HepG2 (cell line): ENCODE data around the gene TTLL8. TPM values are rescaled to one million over a fixed set of nuclear protein-coding genes. Genes with fewer than 3 reads are reported as not detected.

ENCODE experiments used
- ATAC-seq: fragments of 200-7000 bp; cut with Tn5 transposase; 3 replicates; pipeline ENCODE4 v1.9.1; 2020; ENCODE audit warnings: mild to moderate bottlenecking, moderate library complexity
- BruUV-seq: library from RNA; stranded (reverse); fragments of 400-500 nt; replicated peaks from 2 replicates; lab custom pipeline; 2021; lab: Mats Ljungman, UMichigan
- CTCF ChIA-PET: fragments of 300-600 bp; formaldehyde crosslinking; extraction: SDS; loops from one replicate; lab custom pipeline; 2021; ENCODE audit warnings: low total read pairs, inconsistent platforms, low intra/inter-chr PET ratio; lab: Yijun Ruan, JAX
- POLR2A ChIA-PET: fragments of 350-600 bp; sonication (Branson Sonifier 250); formaldehyde crosslinking; loops from one replicate; lab custom pipeline; 2020; ENCODE audit warnings: antibody characterized with exemption, inconsistent platforms; lab: Yijun Ruan, JAX
- DNase-seq: peaks from one replicate; pipeline ENCODE4 v3.0.0-alpha.2; 2015; ENCODE audit warnings: low spot score
- FAIRE-seq: peaks from 3 replicates; lab custom pipeline; 2011; peaks lifted over from hg19 to GRCh38; lab: Jason Lieb, UNC
- H2AFZ ChIP-seq: one replicate; pipeline ENCODE4 v1.6.1; 2011; ENCODE audit warnings: low read length, inconsistent platforms
- H3K27ac ChIP-seq: fragments of 300-600 bp; 3 replicates; pipeline ENCODE4 v1.8.0; 2011; ENCODE audit warnings: mixed run types, mild to moderate bottlenecking, mixed read lengths, low read length, inconsistent platforms; ENCODE audit not compliant: insufficient read depth; ENCODE audit errors: extremely low read length
- H3K27me3 ChIP-seq, 2 experiments: fragments of 200-600 bp in 1 of 2; 2 replicates in 1 of 2; 3 replicates in 1 of 2; pipeline versions ENCODE4 v1.6.0 to v1.8.0; 2011; ENCODE audit warnings: low read length in 2 of 2, mild to moderate bottlenecking in 2 of 2, moderate library complexity in 2 of 2, inconsistent platforms in 1 of 2; ENCODE audit not compliant: insufficient read depth in 2 of 2, control insufficient read depth in 1 of 2
- H3K36me3 ChIP-seq, 2 experiments: fragments of 200-600 bp in 1 of 2; replicated peaks in 1 of 2; 2 replicates in 1 of 2; 3 replicates in 1 of 2; pipeline versions ENCODE4 v1.5.1 to v1.8.0; 2011; ENCODE audit warnings: low read length in 2 of 2, inconsistent platforms in 1 of 2; ENCODE audit not compliant: insufficient read depth in 2 of 2, control insufficient read depth in 1 of 2
- H3K4me1 ChIP-seq: 2 replicates; pipeline ENCODE4 v1.5.1; 2012; ENCODE audit warnings: low read length, inconsistent platforms; ENCODE audit not compliant: insufficient read depth
- H3K4me2 ChIP-seq: 2 replicates; pipeline ENCODE4 v1.6.0; 2011; ENCODE audit warnings: low read depth, low read length, inconsistent platforms
- H3K4me3 ChIP-seq, 3 experiments: fragments of 200-600 bp in 1 of 3; sonication (generic), shearing (Covaris generic) in 1 of 3; replicated peaks in 1 of 3; 2 replicates each; pipeline ENCODE4 v1.5.1; 2011 to 2016; ENCODE audit warnings: low read length in 3 of 3, inconsistent platforms in 2 of 3, low read depth in 2 of 3, mild to moderate bottlenecking in 2 of 3, control low read depth in 1 of 3, mixed read lengths in 1 of 3; ENCODE audit not compliant: insufficient read depth in 1 of 3
- H3K79me2 ChIP-seq: one replicate; pipeline ENCODE4 v1.6.1; 2011; ENCODE audit warnings: low read length, inconsistent platforms; ENCODE audit not compliant: insufficient read depth
- H3K9ac ChIP-seq: 2 replicates; pipeline ENCODE4 v1.6.0; 2011; ENCODE audit warnings: mild to moderate bottlenecking, low read depth, low read length, inconsistent platforms; ENCODE audit not compliant: insufficient read depth
- H3K9me3 ChIP-seq: 2 replicates; pipeline ENCODE4 v1.5.1; 2012; ENCODE audit warnings: mild to moderate bottlenecking, low read length
- H4K20me1 ChIP-seq: 2 replicates; pipeline ENCODE4 v1.6.0; 2011; ENCODE audit warnings: inconsistent platforms, mild to moderate bottlenecking, low read length, moderate library complexity; ENCODE audit not compliant: insufficient read depth
- BCL6 ChIP-seq: IDR thresholded peaks from 2 replicates; pipeline ENCODE4 v1.6.1; 2016; ENCODE audit warnings: missing genetic modification reagents, missing compliant biosample characterization
- CEBPG ChIP-seq: IDR thresholded peaks from 2 replicates; pipeline ENCODE4 v1.6.1; 2016
- CHCHD3 ChIP-seq: sonication (generic); formaldehyde crosslinking; IDR thresholded peaks from 2 replicates; pipeline ENCODE4 v1.8.0; 2022; ENCODE audit warnings: mild to moderate bottlenecking, missing genetic modification reagents, moderate library complexity
- DRAP1 ChIP-seq: IDR thresholded peaks from 2 replicates; pipeline ENCODE4 v1.6.1; 2016; ENCODE audit warnings: missing genetic modification reagents, missing compliant biosample characterization
- HCFC1 ChIP-seq: fragments of 150-350 bp; IDR thresholded peaks from 2 replicates; pipeline ENCODE4 v1.6.1; 2014; ENCODE audit warnings: low read depth, low read length
- HDAC1 ChIP-seq: sonication (generic); formaldehyde crosslinking; IDR thresholded peaks from 2 replicates; pipeline ENCODE4 v1.5.1; 2020; ENCODE audit warnings: mild to moderate bottlenecking, missing genetic modification reagents
- HNRNPK ChIP-seq: fragments of 200-400 bp; formaldehyde crosslinking; IDR thresholded peaks from 2 replicates; pipeline ENCODE4 v1.6.1; 2018; ENCODE audit warnings: low read length, low read depth, moderate library complexity, mild to moderate bottlenecking; ENCODE audit not compliant: poor library complexity, severe bottlenecking
- MTF2 ChIP-seq: sonication (generic); formaldehyde crosslinking; IDR thresholded peaks from 2 replicates; pipeline ENCODE4 v1.5.0; 2020; ENCODE audit warnings: missing genetic modification reagents, borderline replicate concordance
- POLR2AphosphoS5 ChIP-seq: IDR thresholded peaks from 2 replicates; pipeline ENCODE4 v1.6.1; 2012; ENCODE audit warnings: low read depth, low read length
- RAD21 ChIP-seq: fragments of 450-650 bp; formaldehyde crosslinking; IDR thresholded peaks from 2 replicates; pipeline ENCODE4 v1.5.0; 2020; ENCODE audit warnings: mild to moderate bottlenecking
- SRSF4 ChIP-seq: fragments of 200-400 bp; formaldehyde crosslinking; IDR thresholded peaks from one replicate; pipeline ENCODE4 v1.6.1; 2018; ENCODE audit warnings: mild to moderate bottlenecking, low read depth, low read length, moderate library complexity; ENCODE audit not compliant: poor library complexity, severe bottlenecking
- UBTF ChIP-seq: sonication (generic); formaldehyde crosslinking; IDR thresholded peaks from 2 replicates; pipeline ENCODE4 v1.4.0; 2020; ENCODE audit warnings: mild to moderate bottlenecking, missing genetic modification reagents
- ZNF512 ChIP-seq: sonication (generic); formaldehyde crosslinking; IDR thresholded peaks from 2 replicates; pipeline ENCODE4 v1.4.0; 2020; ENCODE audit warnings: mild to moderate bottlenecking, missing genetic modification reagents
- ZNF552 ChIP-seq: sonication (generic); formaldehyde crosslinking; IDR thresholded peaks from 2 replicates; pipeline ENCODE4 v1.9.0; 2022; ENCODE audit warnings: missing genetic modification reagents, mild to moderate bottlenecking, borderline replicate concordance
- WGBS: methylation state at CpG from one replicate; pipeline ENCODE4 v1.1.6; 2017; ENCODE audit warnings: low lambda C conversion rate; 5-methylcytosine and 5-hydroxymethylcytosine counted together
- in situ Hi-C: cut with HindIII; loops from 2 replicates; pipeline ENCODE4 v1.10.0; 2017; ENCODE audit warnings: low pct_unique_long_range_greater_than_20kb; ENCODE audit not compliant: extremely low pct_ligation_motif_present
- intact Hi-C: fragments of 100-400 bp; cut with micrococcal nuclease; formaldehyde crosslinking; loops from one replicate; pipeline ENCODE4 v1.10.0; 2022; ENCODE audit not compliant: unreplicated experiment
- polyA plus RNA-seq, 8 experiments: library from polyadenylated mRNA; depleted of rRNA in 3 of 8; stranded (reverse) in 7 of 8; unstranded in 1 of 8; fragments of >200 nt; fragmentation: Illumina TruSeq in 4 of 8; extraction: Trizol in 4 of 8; gene quantifications; 2 replicates each; pipeline versions ENCODE4 v1.2.1 to v1.2.3, GENCODE V29; 2011 to 2016; ENCODE audit warnings: low read depth in 4 of 8, missing spikeins in 1 of 8, mixed read lengths in 1 of 8; ENCODE audit not compliant: insufficient read depth in 1 of 8
- total RNA-seq, 5 experiments: library from RNA; depleted of rRNA; stranded (reverse); fragments of >200 nt; fragmentation: Illumina TruSeq; extraction: Trizol; gene quantifications; 2 replicates each; pipeline ENCODE4 v1.2.3, GENCODE V29; 2016; ENCODE audit warnings: low read depth in 1 of 5

TTLL8 gene
- total and polyA plus RNA-seq, 2 of the 13 experiments (the other 11 are each of a cell fraction or from before 2014, with no cell fraction given), result not detected

GRCh38 chr22:50064453-50064852 lies 6.4 kb upstream of the TTLL8 start:
- Histone ChIP-seq H3K79me2 (no peaks in the 10 kb centered on the region), H3K9ac (no peak overlapping the region), H3K36me3 (no peaks in the 10 kb centered on the region), H3K9me3 (no peaks in the 10 kb centered on the region), H3K27me3 (peaks cover 4 to 37% of the 10 kb centered on the region in 2 experiments), H3K4me3 (no peak overlapping the region), H3K4me1 (no peaks in the 10 kb centered on the region), H2AFZ (no peak overlapping the region), H3K4me2 (no peak overlapping the region), H4K20me1 (no peaks in the 10 kb centered on the region), H3K27ac (no peak overlapping the region)
- BruUV-seq, result no TSS peak
- FAIRE-seq (no peak), DNase-seq (no peak), ATAC-seq (no peak)
- WGBS, result 76% methylated on average over 18 of the region's 18 CpGs
- no peak for TF ChIP-seq UBTF (CRISPR knock-in tag)
- TF ChIP-seq CHCHD3 (CRISPR knock-in tag), result no peak
- TF ChIP-seq RAD21, result no peak
- TF ChIP-seq DRAP1 (CRISPR knock-in tag), result no peak
- no peak for TF ChIP-seq HNRNPK
- no peak for TF ChIP-seq ZNF552 (CRISPR knock-in tag)
- TF ChIP-seq CEBPG (CRISPR knock-in tag), result no peak
- TF ChIP-seq SRSF4, result no peak
- TF ChIP-seq HCFC1, result no peak
- no peak for TF ChIP-seq HDAC1 (CRISPR knock-in tag)
- TF ChIP-seq BCL6 (CRISPR knock-in tag), result no peak
- TF ChIP-seq MTF2, result no peak
- no peak for TF ChIP-seq ZNF512 (CRISPR knock-in tag)
- TF ChIP-seq POLR2AphosphoS5, result no peak
- POLR2A ChIA-PET, result no interaction called here
- intact Hi-C loops (no loop called here), in situ Hi-C loops (no loop called here)
- CTCF ChIA-PET, result no interaction called here
